ENCODE measurements around the gene HEG1.

The HEG1 gene

GRCh38 chr3:124939661-124940060 lies 116.1 kb downstream of the HEG1 start:
- no peak for DNase-seq

GRCh38 chr3:124938896-124939295 lies 116.9 kb downstream of the HEG1 start:
- DNase-seq: no peak

- DNase-seq: no peak
Observed at GRCh38 chr3:124937049-124937448, 118.7 kb downstream of the HEG1 start.

- DNase-seq: no peak
Observed at GRCh38 chr3:124935794-124936542, 119.8 kb downstream of the HEG1 start.

GRCh38 chr3:124935264-124935663 lies 120.5 kb downstream of the HEG1 start:
- DNase-seq: no peak

GRCh38 chr3:124934577-124934976 lies 121.2 kb downstream of the HEG1 start, which contains the start of gene MUC13:
Gene MUC13, minus strand, starts transcription at chr3:124934751. Its CDS starts 39 bp downstream, at chr3:124934712.
- no peak for DNase-seq

- peak; percentile 45 for DNase-seq
Observed at GRCh38 chr3:124928333-124929202, 127.2 kb downstream of the HEG1 start.

- no peak for DNase-seq
Observed at GRCh38 chr3:124927574-124928045, 128.2 kb downstream of the HEG1 start.

GRCh38 chr3:124926426-124927101 lies 129.2 kb downstream of the HEG1 start:
- no peak for DNase-seq

- DNase-seq: no peak
Observed at GRCh38 chr3:124924741-124925140, 131.1 kb downstream of the HEG1 start.

- DNase-seq: no peak
Observed at GRCh38 chr3:124923833-124924232, 132.0 kb downstream of the HEG1 start.

- no peak for DNase-seq
Observed at GRCh38 chr3:124920718-124921117, 135.1 kb downstream of the HEG1 start.

GRCh38 chr3:124919756-124920155 lies 136.0 kb downstream of the HEG1 start:
- DNase-seq: no peak

GRCh38 chr3:124918524-124918923 lies 137.3 kb downstream of the HEG1 start:
- no peak for DNase-seq

- DNase-seq: no peak
Observed at GRCh38 chr3:124916837-124917409, 138.9 kb downstream of the HEG1 start.

Measured in activated CD4-positive, alpha-beta T cell treated with anti-CD3 and anti-CD28 coated beads, Interleukin-2, amount 50 U/mL, for 16 hours (primary cell).